LHCN-M2 (cell line): ENCODE measurements around the gene ZNF691. TPM values are rescaled to one million over a fixed set of nuclear protein-coding genes. Genes with fewer than 3 reads are reported as not detected.

Experiments
- total RNA-seq: library from RNA; depleted of rRNA; stranded (reverse); fragments of >200 nt; gene quantifications from 2 replicates; pipeline ENCODE4 v1.2.3, GENCODE V29; 2014; rRNA removed

The ZNF691 gene
- total RNA-seq, 1 experiment from 2014 or later, result 11.0 TPM

Other genes with a start within 250 kb of the ZNF691 start
- gene PPIH, start 188.2 kb upstream of the ZNF691 start, total RNA-seq, result 47.6 and 57.6 TPM in 2 replicates
- 1,026 and 1,116 TPM in 2 replicates for gene YBX1, start 164.2 kb upstream of the ZNF691 start, total RNA-seq
- gene CLDN19, start 106.4 kb upstream of the ZNF691 start, total RNA-seq, result not detected in 2 replicates
- 76.3 and 90.9 TPM in 2 replicates for gene P3H1, start 79.6 kb upstream of the ZNF691 start, total RNA-seq
- gene C1orf50, start 79.4 kb upstream of the ZNF691 start, total RNA-seq, result 4.2 and 7.6 TPM in 2 replicates
- gene TMEM269, start 61.6 kb upstream of the ZNF691 start, total RNA-seq, result 0.06 TPM in 1 of 2 replicates, not detected in the other
- 8.8 and 10.2 TPM in 2 replicates for gene ERMAP, start 29.5 kb upstream of the ZNF691 start, total RNA-seq
- 15.3 and 19.7 TPM in 2 replicates for gene SVBP, start 29.2 kb upstream of the ZNF691 start, total RNA-seq
- gene SLC2A1, start 112.3 kb downstream of the ZNF691 start, total RNA-seq, result 244 and 317 TPM in 2 replicates